ENCODE measurements around the gene YJEFN3. TPM values are rescaled to one million over a fixed set of nuclear protein-coding genes. Genes with fewer than 3 reads are reported as not detected.

The YJEFN3 gene
- polyA plus RNA-seq, 3 donors = 2.3 TPM; not detected in 2

- no peak for TF ChIP-seq CTCF (IDR thresholded peaks at IDR 0.05)
- 100% methylated on average over 4 of the region's 4 CpGs for WGBS (ENCODE audit: insufficient coverage)
- Mint-ChIP-seq H3K36me3 (no peaks in the 10 kb centered on the region), H3K27me3 (ENCODE audit: low read depth in 3 of 3) (peaks cover 0 to 3% (median 2%) of the 10 kb centered on the region in 3 donors), H3K4me3 (no peak overlapping the region), H3K27ac (no peak overlapping the region), H3K9me3 (no peaks in the 10 kb centered on the region), H3K4me1 (peaks cover 4% of the 10 kb centered on the region)
- Histone ChIP-seq H3K79me2 (ENCODE audit: insufficient read depth, low read length) (no peaks in the 10 kb centered on the region), H3K36me3 (replicated peaks in 1 of 2; ENCODE audit: control insufficient read depth in 1 of 2, insufficient read depth in 2 of 2, low read length in 2 of 2) (no peaks in the 10 kb centered on the region), H4K20me1 (ENCODE audit: insufficient read depth, low read length) (no peaks in the 10 kb centered on the region), H3K4me1 (ENCODE audit: control insufficient read depth in 1 of 2, insufficient read depth in 2 of 2, low read length in 2 of 2) (peaks cover 0 to 4% of the 10 kb centered on the region in 2 donors), H3K4me3 (replicated peaks in 1 of 3; ENCODE audit: low read depth in 2 of 3, low read length in 3 of 3) (no peak overlapping the region), H2AFZ (ENCODE audit: insufficient read depth, low read depth, low read length, poor library complexity, severe bottlenecking) (no peak overlapping the region), H3K4me2 (replicated peaks; ENCODE audit: extremely low read depth, low read length, poor library complexity, severe bottlenecking) (no peak overlapping the region), H3K9me3 (replicated peaks in 1 of 2; ENCODE audit: control insufficient read depth in 1 of 2, insufficient read depth in 1 of 2, low read length in 2 of 2) (no peaks in the 10 kb centered on the region), H3K27ac (ENCODE audit: low read depth in 1 of 2, low read length in 2 of 2) (no peak overlapping the region), H3K27me3 (ENCODE audit: control insufficient read depth in 2 of 2, insufficient read depth in 2 of 2, low read length in 2 of 2) (no peaks in the 10 kb centered on the region), H3K9ac (ENCODE audit: insufficient read depth, low read length, poor library complexity, severe bottlenecking) (no peak overlapping the region)
- intact Hi-C loops (cut with micrococcal nuclease) = no loop called here
- no peak for DNase-seq
Observed at GRCh38 chr19:19580418-19580817, 51.7 kb downstream of the YJEFN3 start.

- Histone ChIP-seq H2AFZ (ENCODE audit: insufficient read depth, low read depth, low read length, poor library complexity, severe bottlenecking) (no peak overlapping the region), H3K79me2 (ENCODE audit: insufficient read depth, low read length) (no peaks in the 10 kb centered on the region), H3K9me3 (replicated peaks in 1 of 2; ENCODE audit: control insufficient read depth in 1 of 2, insufficient read depth in 1 of 2, low read length in 2 of 2) (no peaks in the 10 kb centered on the region), H3K4me3 (replicated peaks in 1 of 3; ENCODE audit: low read depth in 2 of 3, low read length in 3 of 3) (no peak overlapping the region), H3K4me1 (ENCODE audit: control insufficient read depth in 1 of 2, insufficient read depth in 2 of 2, low read length in 2 of 2) (peaks cover 0 to 4% of the 10 kb centered on the region in 2 donors), H3K27me3 (ENCODE audit: control insufficient read depth in 2 of 2, insufficient read depth in 2 of 2, low read length in 2 of 2) (no peaks in the 10 kb centered on the region), H3K9ac (ENCODE audit: insufficient read depth, low read length, poor library complexity, severe bottlenecking) (no peak overlapping the region), H4K20me1 (ENCODE audit: insufficient read depth, low read length) (no peaks in the 10 kb centered on the region), H3K36me3 (replicated peaks in 1 of 2; ENCODE audit: control insufficient read depth in 1 of 2, insufficient read depth in 2 of 2, low read length in 2 of 2) (no peaks in the 10 kb centered on the region), H3K4me2 (replicated peaks; ENCODE audit: extremely low read depth, low read length, poor library complexity, severe bottlenecking) (no peak overlapping the region), H3K27ac (ENCODE audit: low read depth in 1 of 2, low read length in 2 of 2) (no peak overlapping the region)
- intact Hi-C loops (cut with micrococcal nuclease) = no loop called here
- TF ChIP-seq CTCF (IDR thresholded peaks at IDR 0.05) = no peak
- H3K9me3 Mint-ChIP-seq = no peaks in the 10 kb centered on the region
- no peak for DNase-seq
- peaks cover 0 to 2% (median 1%) of the 10 kb centered on the region in 3 donors for H3K27me3 Mint-ChIP-seq (ENCODE audit: low read depth in 3 of 3)
- 92% methylated on average over 13 of the region's 13 CpGs for WGBS (ENCODE audit: insufficient coverage)
- peak overlapping the region in 1 of 7 donors; percentile 47 for H3K27ac Mint-ChIP-seq
- H3K4me3 Mint-ChIP-seq = no peak overlapping the region
- peaks cover 4% of the 10 kb centered on the region for H3K4me1 Mint-ChIP-seq
- no peaks in the 10 kb centered on the region for H3K36me3 Mint-ChIP-seq
Observed at GRCh38 chr19:19581391-19581790, 52.7 kb downstream of the YJEFN3 start.
